T-helper 1 cell treated with Interleukin-12 subunit alpha and Interleukin-12 subunit beta and Interleukin-4 antibody, amounts not matched to agents 30 μg/mL and 1 μg/mL, for 36 hours (primary cell): ENCODE measurements around the gene RUSC1.
"Not testable (repeated sequence)": the region's sequence is repeated elsewhere in the genome, so short reads cannot be mapped to it uniquely, and the experiment has no call there.

Experiments used
- H3K27ac Mint-ChIP-seq: one replicate; pipeline ENCODE4 v1.8.0; 2021; ENCODE audit warnings: mild to moderate bottlenecking, mixed read lengths
- H3K27me3 Mint-ChIP-seq: one replicate; pipeline ENCODE4 v1.8.0; 2021; ENCODE audit warnings: low read depth, mixed read lengths
- H3K36me3 Mint-ChIP-seq: one replicate; pipeline ENCODE4 v1.8.0; 2021; ENCODE audit warnings: low read depth, mixed read lengths
- H3K4me1 Mint-ChIP-seq: one replicate; pipeline ENCODE4 v1.8.0; 2021; ENCODE audit warnings: low read depth, mixed read lengths
- H3K4me3 Mint-ChIP-seq: one replicate; pipeline ENCODE4 v1.8.0; 2021; ENCODE audit warnings: mild to moderate bottlenecking, moderate library complexity, mixed read lengths
- H3K9me3 Mint-ChIP-seq: one replicate; pipeline ENCODE4 v1.8.0; 2021; ENCODE audit warnings: mixed read lengths

The RUSC1 gene

DNA sequence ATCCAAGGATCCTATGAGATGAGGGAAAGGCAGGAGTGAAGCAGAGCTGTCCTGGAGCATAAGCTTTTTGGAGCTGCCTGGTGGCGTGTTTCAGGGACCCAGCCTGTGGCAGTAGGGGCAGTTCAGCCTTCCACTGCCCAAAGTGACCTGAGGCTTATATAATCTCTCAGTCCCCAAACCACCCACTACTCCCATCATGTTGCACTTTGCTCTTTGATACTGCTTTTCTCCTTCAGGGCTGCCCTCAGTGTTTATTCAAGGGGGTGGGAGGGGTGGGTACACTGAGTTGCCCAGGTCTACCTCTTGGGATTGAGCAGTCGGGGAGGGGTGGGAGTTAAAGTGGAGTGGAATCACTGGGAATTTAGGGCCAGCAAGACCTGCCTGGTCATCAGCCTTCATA, 34.1 kb upstream of the RUSC1 start:
- Mint-ChIP-seq H3K4me3 (no peak overlapping the region), H3K36me3 (no peaks in the 10 kb centered on the region), H3K27ac (no peak overlapping the region), H3K27me3 (peaks cover 7% of the 10 kb centered on the region), H3K4me1 (no peaks in the 10 kb centered on the region), H3K9me3 (no peaks in the 10 kb centered on the region)

DNA sequence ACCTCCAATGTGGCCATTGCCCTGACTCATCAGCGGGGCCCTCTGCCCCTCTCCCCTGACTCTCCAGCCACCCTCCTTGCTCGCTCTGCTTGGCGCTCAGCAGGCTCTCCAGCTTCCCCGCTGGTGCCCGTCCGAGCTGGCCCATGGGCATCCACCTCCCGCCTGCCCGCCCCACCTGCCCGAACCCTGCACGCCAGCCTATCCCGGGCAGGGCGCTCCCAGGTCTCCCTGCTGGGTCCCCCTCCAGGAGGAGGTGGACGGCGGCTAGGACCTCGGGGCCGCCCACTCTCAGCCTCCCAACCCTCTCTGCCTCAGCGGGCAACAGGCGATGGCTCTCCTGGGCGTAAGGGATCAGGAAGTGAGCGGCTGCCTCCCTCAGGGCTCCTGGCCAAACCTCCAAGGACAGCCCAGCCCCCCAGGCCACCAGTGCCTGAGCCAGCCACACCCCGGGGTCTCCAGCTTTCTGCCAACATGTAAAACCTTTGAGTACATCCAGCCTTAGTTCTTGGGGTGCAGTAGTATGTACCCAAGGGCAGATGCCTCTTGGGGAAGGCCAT, 32.6 kb upstream of the RUSC1 start:
- Mint-ChIP-seq H3K4me1 (no peaks in the 10 kb centered on the region), H3K36me3 (no peaks in the 10 kb centered on the region), H3K27me3 (peaks cover 14% of the 10 kb centered on the region), H3K27ac (no peak overlapping the region), H3K9me3 (no peaks in the 10 kb centered on the region), H3K4me3 (no peak overlapping the region)

DNA sequence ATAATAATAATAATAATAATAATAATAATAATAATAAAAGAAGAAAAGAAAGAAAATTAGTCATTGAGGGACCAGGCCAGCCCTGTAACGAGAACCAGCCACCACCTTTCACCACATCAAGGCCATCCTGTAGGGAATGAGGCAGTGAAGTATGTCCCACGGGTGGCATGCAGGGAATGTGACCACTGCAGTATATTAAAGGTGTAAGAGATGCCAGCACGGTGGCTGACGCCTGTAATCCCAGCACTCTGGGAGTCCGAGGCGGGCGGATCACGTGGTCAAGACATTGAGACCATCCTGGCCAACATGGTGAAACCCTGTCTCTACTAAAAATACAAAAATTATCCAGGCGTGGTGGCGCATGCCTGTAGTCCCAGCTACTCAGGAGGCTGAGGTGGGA, 29.7 kb upstream of the RUSC1 start:
- H3K4me1 Mint-ChIP-seq, H3K4me3 Mint-ChIP-seq, H3K27ac Mint-ChIP-seq, H3K9me3 Mint-ChIP-seq, H3K36me3 Mint-ChIP-seq: not testable (repeated sequence)
- H3K27me3 Mint-ChIP-seq: peaks cover 39% of the 10 kb centered on the region

DNA sequence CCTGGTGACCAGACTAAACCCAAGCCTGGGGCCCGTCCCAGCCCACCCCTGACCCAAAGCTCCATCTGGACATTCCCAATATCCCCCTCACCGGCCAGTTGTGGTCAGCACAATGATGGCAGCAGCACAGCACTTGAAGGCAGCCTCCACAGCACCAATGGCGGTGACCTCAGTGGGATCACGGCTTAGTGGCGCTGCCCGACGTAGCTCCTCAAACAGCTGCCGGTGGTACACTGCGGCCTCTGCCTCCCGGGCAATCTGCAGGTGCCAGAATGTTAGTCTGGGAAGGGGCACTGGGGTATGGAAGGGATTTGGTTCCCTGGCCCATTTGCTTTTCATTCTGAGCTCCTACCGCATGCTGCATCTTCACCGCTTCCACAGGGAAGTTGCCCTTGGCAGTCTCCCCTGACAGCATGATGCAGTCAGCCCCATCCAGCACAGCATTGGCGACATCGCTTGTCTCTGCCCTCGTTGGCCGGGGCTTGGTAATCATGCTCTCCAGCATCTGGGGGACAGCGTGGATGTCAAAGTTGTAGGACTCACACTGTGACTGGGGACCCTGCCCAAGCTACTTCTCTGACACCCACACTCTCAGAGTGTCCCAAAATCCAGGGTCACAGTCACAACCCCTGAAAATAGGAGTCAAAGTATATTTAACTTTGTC, 27.5 kb upstream of the RUSC1 start:
- peaks cover 60% of the 10 kb centered on the region for H3K27me3 Mint-ChIP-seq
- H3K4me1 Mint-ChIP-seq: peaks cover 7% of the 10 kb centered on the region
- peaks cover 8% of the 10 kb centered on the region for H3K36me3 Mint-ChIP-seq
- no peak overlapping the region for H3K27ac Mint-ChIP-seq
- H3K4me3 Mint-ChIP-seq: no peak overlapping the region
- no peaks in the 10 kb centered on the region for H3K9me3 Mint-ChIP-seq

DNA sequence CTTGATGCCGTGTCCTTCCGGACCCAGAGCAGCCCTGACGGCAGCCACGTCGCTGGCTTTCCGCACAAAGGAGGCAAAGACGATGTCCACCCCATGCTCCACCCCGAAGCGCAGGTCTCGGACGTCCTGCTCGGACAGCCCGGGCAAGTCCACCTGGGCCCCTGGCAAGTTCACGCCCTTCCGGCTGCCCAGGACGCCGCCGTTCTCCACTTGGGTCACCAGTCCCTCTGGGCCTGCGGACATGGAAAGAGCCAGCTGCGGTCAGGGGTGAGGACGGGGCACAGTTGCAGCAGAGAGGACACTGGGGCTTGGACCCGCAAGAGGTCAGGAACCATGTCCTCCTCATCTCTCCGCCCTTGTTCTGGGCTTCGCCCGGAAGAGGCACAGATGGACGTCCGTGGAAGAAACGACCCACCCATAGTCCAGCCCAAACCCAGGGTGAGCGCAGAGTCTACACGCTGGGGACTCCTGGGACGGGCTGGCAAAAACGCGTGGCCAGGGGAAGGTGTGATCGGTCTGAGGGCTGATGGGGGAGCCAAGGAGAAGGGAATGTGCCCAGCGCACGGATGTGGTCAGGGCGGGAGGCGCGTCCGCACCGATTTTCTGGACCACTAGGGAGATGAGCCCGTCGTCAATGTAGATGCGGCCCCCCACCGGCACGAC, 26.0 kb upstream of the RUSC1 start:
- Mint-ChIP-seq H3K4me3 (peak overlapping the region; percentile 42), H3K9me3 (no peaks in the 10 kb centered on the region), H3K27me3 (peaks cover 63% of the 10 kb centered on the region), H3K4me1 (peaks cover 9% of the 10 kb centered on the region), H3K36me3 (peaks cover 8% of the 10 kb centered on the region), H3K27ac (no peak overlapping the region)

DNA sequence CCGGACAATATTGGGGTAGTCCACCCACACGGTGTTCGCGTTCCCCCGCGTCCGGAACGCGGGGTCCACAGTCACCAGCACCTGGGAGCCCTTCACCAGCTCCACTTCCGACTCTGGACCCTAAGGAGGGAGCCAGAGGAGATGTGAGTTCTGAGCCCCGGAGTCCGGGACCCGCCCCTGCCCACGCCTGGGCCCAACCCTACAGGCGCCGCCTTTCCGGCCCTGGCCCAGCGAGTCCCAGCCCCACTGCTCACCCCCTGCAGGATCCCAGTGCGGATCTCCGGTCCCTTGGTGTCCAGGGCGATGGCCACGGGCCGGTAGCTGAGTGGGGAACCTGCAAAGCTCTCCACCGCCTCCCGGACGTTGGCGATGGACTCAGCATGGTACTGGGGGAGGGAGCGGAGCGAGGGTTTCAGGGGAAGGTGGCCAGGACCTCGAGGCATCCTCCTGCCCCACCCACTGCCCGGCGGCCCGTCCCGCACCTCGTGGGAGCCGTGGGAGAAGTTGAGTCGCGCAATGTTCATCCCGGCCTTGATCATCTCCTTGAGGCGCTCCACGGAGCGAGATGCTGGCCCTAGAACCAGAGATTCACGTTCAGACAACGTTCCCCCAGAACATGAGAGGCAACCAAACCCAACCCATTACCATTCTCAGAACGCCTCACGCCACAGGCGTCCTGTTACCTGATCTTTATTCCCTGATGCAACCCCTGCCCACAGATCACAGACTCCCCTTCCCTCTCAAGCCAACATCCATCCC, 25.3 kb upstream of the RUSC1 start:
- H3K36me3 Mint-ChIP-seq: peaks cover 8% of the 10 kb centered on the region
- H3K27me3 Mint-ChIP-seq: peaks cover 59% of the 10 kb centered on the region
- no peaks in the 10 kb centered on the region for H3K9me3 Mint-ChIP-seq
- H3K4me3 Mint-ChIP-seq: no peak overlapping the region
- peaks cover 9% of the 10 kb centered on the region for H3K4me1 Mint-ChIP-seq
- H3K27ac Mint-ChIP-seq: no peak overlapping the region

DNA sequence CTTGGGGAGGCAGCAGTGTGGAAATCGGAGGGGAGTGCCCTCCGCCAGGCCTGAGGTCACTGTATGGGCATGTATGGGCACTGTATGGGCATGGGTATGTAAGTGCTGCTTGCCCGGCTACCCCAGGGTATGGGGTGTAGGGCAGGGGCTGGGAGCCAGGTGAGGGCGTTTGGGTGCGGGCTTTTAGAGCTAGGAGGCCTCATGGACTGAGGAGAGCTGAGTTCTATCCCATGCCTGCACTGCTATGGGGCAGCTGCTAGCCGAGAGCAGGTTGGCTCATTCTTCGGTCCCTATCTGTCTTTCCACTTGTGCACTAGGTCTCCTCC, 24.8 kb upstream of the RUSC1 start:
- no peak overlapping the region for H3K4me3 Mint-ChIP-seq
- peaks cover 9% of the 10 kb centered on the region for H3K4me1 Mint-ChIP-seq
- H3K27ac Mint-ChIP-seq: no peak overlapping the region
- peaks cover 59% of the 10 kb centered on the region for H3K27me3 Mint-ChIP-seq
- peaks cover 8% of the 10 kb centered on the region for H3K36me3 Mint-ChIP-seq
- H3K9me3 Mint-ChIP-seq: no peaks in the 10 kb centered on the region

DNA sequence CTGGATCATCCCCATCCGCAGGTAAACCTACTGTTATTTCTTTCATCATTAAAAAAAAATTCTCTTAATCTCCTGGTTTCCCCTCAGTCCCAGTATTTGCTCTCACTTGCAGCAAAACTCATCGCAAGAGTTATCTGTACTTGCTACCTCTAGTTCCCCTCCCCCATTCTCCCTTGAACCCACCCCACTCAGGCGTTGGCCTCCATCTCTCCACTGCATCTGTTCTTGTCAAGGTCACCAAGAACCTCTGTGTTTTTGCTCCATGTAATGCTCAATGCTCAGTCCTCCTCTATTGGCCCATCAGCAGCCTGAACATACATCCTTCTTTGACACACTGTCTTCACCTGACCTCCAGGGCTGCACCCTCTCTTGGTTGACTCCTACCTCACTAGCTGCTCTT, 24.0 kb upstream of the RUSC1 start:
- H3K36me3 Mint-ChIP-seq: peaks cover 8% of the 10 kb centered on the region
- peaks cover 55% of the 10 kb centered on the region for H3K27me3 Mint-ChIP-seq

DNA sequence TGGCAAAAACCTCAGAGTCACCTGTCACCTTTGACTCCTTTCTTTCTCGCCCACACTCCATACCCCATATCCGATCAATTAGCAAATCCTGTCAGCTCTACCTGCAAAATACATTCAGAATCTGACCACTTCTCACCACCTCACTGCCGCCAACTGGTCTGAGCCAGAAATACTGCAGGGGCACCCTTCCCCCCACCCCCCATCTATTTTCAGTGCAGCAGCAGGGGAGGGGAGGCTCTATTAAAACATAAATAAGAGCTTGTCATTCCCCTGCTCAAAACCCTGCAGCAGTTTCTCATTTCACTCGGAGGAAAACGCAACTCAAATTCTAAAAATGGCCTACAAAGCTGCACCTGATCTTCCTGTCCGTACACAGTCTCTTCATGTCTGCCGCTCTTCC, 23.3 kb upstream of the RUSC1 start:
- Mint-ChIP-seq H3K36me3 (peaks cover 8% of the 10 kb centered on the region), H3K9me3 (no peaks in the 10 kb centered on the region), H3K4me1 (peaks cover 9% of the 10 kb centered on the region), H3K27ac (no peak overlapping the region), H3K27me3 (peaks cover 51% of the 10 kb centered on the region), H3K4me3 (no peak overlapping the region)

More for the DNA sequence above, 24.0 kb upstream of the RUSC1 start:
- no peak overlapping the region for H3K4me3 Mint-ChIP-seq
- H3K9me3 Mint-ChIP-seq: no peaks in the 10 kb centered on the region
- peaks cover 9% of the 10 kb centered on the region for H3K4me1 Mint-ChIP-seq
- no peak overlapping the region for H3K27ac Mint-ChIP-seq

DNA sequence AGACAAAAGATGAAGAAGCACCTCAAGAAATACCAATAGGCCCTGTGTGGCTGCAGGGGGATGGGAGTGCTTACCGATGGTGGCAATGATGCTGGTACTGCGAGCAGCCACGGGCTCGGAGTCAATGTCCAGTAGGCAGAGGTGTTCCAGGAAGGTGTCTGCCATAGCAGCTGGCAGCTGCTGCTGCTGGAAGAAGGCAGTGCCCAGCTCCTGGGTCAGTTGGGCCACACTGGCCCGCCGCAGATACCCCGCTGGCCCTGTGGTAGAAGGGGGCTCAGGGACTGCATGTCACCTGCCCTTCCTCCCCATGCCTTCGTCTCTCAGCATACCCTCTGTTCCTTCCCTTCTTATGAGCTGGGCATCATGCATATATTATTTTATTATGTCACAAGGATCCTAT, 20.7 kb upstream of the RUSC1 start:
- H3K27me3 Mint-ChIP-seq: peaks cover 30% of the 10 kb centered on the region
- H3K9me3 Mint-ChIP-seq: no peaks in the 10 kb centered on the region
- peaks cover 8% of the 10 kb centered on the region for H3K36me3 Mint-ChIP-seq
- no peak overlapping the region for H3K4me3 Mint-ChIP-seq
- no peak overlapping the region for H3K27ac Mint-ChIP-seq
- peaks cover 5% of the 10 kb centered on the region for H3K4me1 Mint-ChIP-seq

DNA sequence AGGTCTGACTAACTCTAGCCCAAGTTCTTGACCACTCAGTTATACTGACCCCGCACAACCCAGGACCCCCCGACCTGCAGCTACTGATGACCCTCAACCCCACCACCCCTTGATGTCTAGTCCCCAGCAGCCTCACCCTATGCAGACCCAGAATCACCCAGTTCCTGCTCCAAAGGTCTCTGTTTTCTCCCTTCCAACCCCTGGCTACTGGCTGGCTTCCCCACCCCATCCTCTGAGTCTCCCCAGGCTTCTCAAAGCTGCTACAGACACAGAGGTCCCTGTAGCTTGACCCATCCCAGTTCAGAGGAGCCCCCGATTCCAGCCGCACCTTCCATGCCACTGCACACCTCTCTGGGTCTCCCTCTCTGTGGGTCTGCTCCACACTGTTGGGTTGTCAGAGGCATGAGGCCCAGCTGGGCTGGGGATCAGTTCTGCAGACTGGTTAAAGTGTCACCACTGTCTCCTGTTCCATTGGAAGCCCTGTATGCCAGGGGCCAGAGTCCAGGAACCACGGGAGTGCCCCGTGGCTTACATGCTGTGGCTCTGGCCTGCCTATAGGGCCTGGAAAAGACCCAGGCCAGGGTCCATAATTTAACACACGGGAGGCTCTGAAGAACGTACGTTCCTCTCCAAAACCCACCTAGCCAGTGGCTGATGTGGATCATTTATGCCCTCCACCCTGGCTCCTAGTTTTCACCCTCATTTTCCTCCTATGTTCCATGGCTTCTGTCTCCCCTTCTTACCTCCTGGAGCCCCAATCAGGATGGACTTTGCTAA, 20.0 kb upstream of the RUSC1 start:
- Mint-ChIP-seq H3K36me3 (peaks cover 7% of the 10 kb centered on the region), H3K9me3 (no peaks in the 10 kb centered on the region), H3K27me3 (peaks cover 27% of the 10 kb centered on the region), H3K4me3 (no peak overlapping the region), H3K27ac (no peak overlapping the region), H3K4me1 (peaks cover 5% of the 10 kb centered on the region)

DNA sequence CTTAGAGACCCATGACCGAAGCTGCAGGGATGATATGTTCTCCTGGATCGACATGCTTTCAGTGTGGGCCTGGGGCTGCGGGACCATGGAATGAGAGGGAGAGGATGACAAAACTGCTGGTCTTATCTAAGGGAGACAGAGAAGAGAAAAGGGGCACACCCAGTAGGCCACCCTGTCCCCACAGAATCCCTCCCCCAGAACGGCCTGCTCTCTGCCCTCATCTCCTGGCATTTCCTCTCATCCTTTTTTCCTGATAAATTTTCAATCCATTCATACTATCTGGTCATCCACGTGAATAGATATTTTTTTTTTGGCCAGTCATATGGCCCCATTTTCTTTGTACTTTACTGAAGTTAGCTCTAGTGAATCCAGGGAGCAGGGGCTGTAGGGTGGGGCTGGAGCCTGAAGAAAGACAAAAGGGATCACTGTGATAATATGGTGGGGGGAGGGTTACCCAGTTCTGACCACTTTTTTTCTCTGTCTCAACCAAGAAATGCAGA, 19.3 kb upstream of the RUSC1 start, which contains the start of gene PKLR:
Gene PKLR (minus strand): TSS at position 97 of the 500 bp plus-strand sequence. CDS start 43 bp downstream, at position 54.
- H3K4me1 Mint-ChIP-seq: peaks cover 8% of the 10 kb centered on the region
- H3K4me3 Mint-ChIP-seq: no peak within 1 kb of the TSS
- no peaks in the 10 kb centered on the region for H3K9me3 Mint-ChIP-seq
- H3K27me3 Mint-ChIP-seq: peaks cover 20% of the 10 kb centered on the region
- no peak within 1 kb of the TSS for H3K27ac Mint-ChIP-seq
- peaks cover 6% of the 10 kb centered on the region for H3K36me3 Mint-ChIP-seq

DNA sequence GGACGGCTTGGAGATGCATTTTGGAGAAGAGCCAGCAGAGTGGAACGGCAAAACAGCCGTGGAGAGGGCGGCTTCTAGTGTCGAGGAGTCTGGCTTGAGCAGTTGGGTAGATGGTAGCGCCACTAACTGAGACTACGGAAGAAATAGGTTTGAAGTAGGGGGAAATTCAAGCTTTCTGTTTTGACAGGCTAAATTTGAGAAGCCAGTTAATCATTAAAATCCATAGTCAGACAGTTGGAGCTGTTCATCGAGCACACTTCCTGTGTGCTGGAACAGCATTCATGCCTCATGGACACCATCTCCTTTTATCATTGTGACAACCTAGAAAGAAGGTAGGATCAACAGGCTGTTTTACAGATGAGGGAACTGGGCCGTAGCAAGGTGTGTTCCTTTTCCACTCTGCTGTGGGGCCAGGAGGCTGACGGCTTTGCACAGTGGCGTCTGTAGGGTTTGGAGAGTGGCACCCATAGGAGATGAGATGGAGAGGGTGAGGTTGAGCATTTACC, 16.1 kb upstream of the RUSC1 start:
- H3K36me3 Mint-ChIP-seq: peaks cover 6% of the 10 kb centered on the region
- no peaks in the 10 kb centered on the region for H3K27me3 Mint-ChIP-seq
- peaks cover 11% of the 10 kb centered on the region for H3K4me1 Mint-ChIP-seq
- H3K4me3 Mint-ChIP-seq: no peak overlapping the region
- no peak overlapping the region for H3K27ac Mint-ChIP-seq
- H3K9me3 Mint-ChIP-seq: no peaks in the 10 kb centered on the region

DNA sequence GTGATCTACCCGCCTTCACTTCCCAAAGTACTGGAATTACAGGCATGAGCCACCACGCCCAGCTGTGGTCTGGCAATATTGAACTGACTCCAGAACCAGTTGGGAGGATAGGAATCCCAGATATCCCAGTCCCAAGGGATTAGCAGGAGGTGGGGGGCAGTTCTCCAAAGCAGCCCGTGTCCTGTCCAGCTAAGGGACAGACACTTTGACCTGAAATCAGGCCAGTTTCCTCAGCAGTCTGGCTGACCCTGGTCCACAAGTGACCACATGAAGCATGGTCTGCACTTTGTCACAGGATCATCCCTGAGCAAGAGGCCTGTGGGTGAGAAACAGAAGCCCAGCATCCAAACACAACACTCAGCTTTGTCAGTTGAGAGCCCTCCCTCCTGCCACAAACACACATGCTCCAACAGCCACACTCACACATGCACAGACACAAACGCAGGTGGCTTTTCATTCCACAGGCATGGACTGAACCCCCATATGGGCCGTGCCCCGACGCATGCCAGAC, 14.8 kb upstream of the RUSC1 start:
- H3K4me1 Mint-ChIP-seq: peaks cover 22% of the 10 kb centered on the region
- H3K27me3 Mint-ChIP-seq: no peaks in the 10 kb centered on the region
- no peak overlapping the region for H3K4me3 Mint-ChIP-seq
- peak overlapping the region; percentile 63 for H3K27ac Mint-ChIP-seq
- peaks cover 11% of the 10 kb centered on the region for H3K36me3 Mint-ChIP-seq
- H3K9me3 Mint-ChIP-seq: no peaks in the 10 kb centered on the region
